Skeletal muscle satellite cell (primary cell): ENCODE results near the gene CDH23.

Experiments used
- H3K27me3 ChIP-seq: 2 replicates; pipeline ENCODE4 v1.7.0; 2013; ENCODE audit warnings: low read length; ENCODE audit not compliant: control insufficient read depth, insufficient read depth
- H3K36me3 ChIP-seq: 2 replicates; pipeline ENCODE4 v1.7.0; 2013; ENCODE audit warnings: mild to moderate bottlenecking, control low read depth, low read length; ENCODE audit not compliant: insufficient read depth
- H3K4me1 ChIP-seq: 2 replicates; pipeline ENCODE4 v1.7.0; 2013; ENCODE audit warnings: low read length; ENCODE audit not compliant: control insufficient read depth, insufficient read depth
- H3K4me2 ChIP-seq: 2 replicates; pipeline ENCODE4 v1.7.0; 2013; ENCODE audit warnings: mild to moderate bottlenecking, low read length
- H3K4me3 ChIP-seq: 2 replicates; pipeline ENCODE4 v1.7.0; 2013; ENCODE audit warnings: low read length
- H3K9ac ChIP-seq: 2 replicates; pipeline ENCODE4 v1.7.0; 2013; ENCODE audit warnings: mild to moderate bottlenecking, low read depth, low read length, moderate library complexity
- H3K9me3 ChIP-seq: replicated peaks from 2 replicates; pipeline ENCODE4 v1.7.0; 2013; ENCODE audit warnings: mild to moderate bottlenecking, control low read depth, low read length

The CDH23 gene

GRCh38 chr10:71661779-71662336, 265.1 kb downstream of the CDH23 start:
- Histone ChIP-seq H3K4me3 (no peak overlapping the region), H3K4me2 (no peak overlapping the region), H3K4me1 (no peaks in the 10 kb centered on the region), H3K9ac (no peak overlapping the region), H3K9me3 (no peaks in the 10 kb centered on the region), H3K27me3 (peaks cover 41% of the 10 kb centered on the region), H3K36me3 (no peaks in the 10 kb centered on the region)

GRCh38 chr10:71663311-71663710, 266.6 kb downstream of the CDH23 start:
- H3K4me3 ChIP-seq = no peak overlapping the region
- H3K27me3 ChIP-seq = peaks cover 49% of the 10 kb centered on the region

GRCh38 chr10:71664585-71664984, 267.9 kb downstream of the CDH23 start:
- Histone ChIP-seq H3K4me3 (no peak overlapping the region), H3K9me3 (no peaks in the 10 kb centered on the region), H3K9ac (no peak overlapping the region), H3K4me2 (no peak overlapping the region), H3K4me1 (no peaks in the 10 kb centered on the region), H3K27me3 (peaks cover 53% of the 10 kb centered on the region), H3K36me3 (no peaks in the 10 kb centered on the region)

More at GRCh38 chr10:71663311-71663710, 266.6 kb downstream of the CDH23 start:
- H3K9ac ChIP-seq = no peak overlapping the region
- no peaks in the 10 kb centered on the region for H3K9me3 ChIP-seq
- no peaks in the 10 kb centered on the region for H3K36me3 ChIP-seq
- H3K4me2 ChIP-seq = no peak overlapping the region
- no peaks in the 10 kb centered on the region for H3K4me1 ChIP-seq

- Histone ChIP-seq H3K27me3 (peaks cover 53% of the 10 kb centered on the region), H3K36me3 (no peaks in the 10 kb centered on the region)
Observed at GRCh38 chr10:71665456-71665855, 268.7 kb downstream of the CDH23 start.

GRCh38 chr10:71666639-71667386, 270.1 kb downstream of the CDH23 start:
- no peaks in the 10 kb centered on the region for H3K4me1 ChIP-seq
- no peaks in the 10 kb centered on the region for H3K9me3 ChIP-seq
- no peak overlapping the region for H3K4me3 ChIP-seq
- H3K27me3 ChIP-seq = peaks cover 53% of the 10 kb centered on the region
- no peak overlapping the region for H3K4me2 ChIP-seq
- H3K36me3 ChIP-seq = no peaks in the 10 kb centered on the region
- no peak overlapping the region for H3K9ac ChIP-seq

More at GRCh38 chr10:71665456-71665855, 268.7 kb downstream of the CDH23 start:
- Histone ChIP-seq H3K9me3 (no peaks in the 10 kb centered on the region), H3K4me2 (no peak overlapping the region), H3K4me1 (no peaks in the 10 kb centered on the region), H3K9ac (no peak overlapping the region), H3K4me3 (no peak overlapping the region)

- H3K4me1 ChIP-seq = no peaks in the 10 kb centered on the region
- H3K36me3 ChIP-seq = no peaks in the 10 kb centered on the region
- no peak overlapping the region for H3K4me3 ChIP-seq
- no peak overlapping the region for H3K4me2 ChIP-seq
- peaks cover 53% of the 10 kb centered on the region for H3K27me3 ChIP-seq
- H3K9me3 ChIP-seq = no peaks in the 10 kb centered on the region
- H3K9ac ChIP-seq = no peak overlapping the region
Observed at GRCh38 chr10:71667387-71667752, 270.6 kb downstream of the CDH23 start.

- Histone ChIP-seq H3K27me3 (peaks cover 53% of the 10 kb centered on the region), H3K4me2 (no peak overlapping the region), H3K9me3 (no peaks in the 10 kb centered on the region), H3K36me3 (no peaks in the 10 kb centered on the region), H3K4me3 (no peak overlapping the region), H3K9ac (no peak overlapping the region), H3K4me1 (no peaks in the 10 kb centered on the region)
Observed at GRCh38 chr10:71671994-71672946, 275.6 kb downstream of the CDH23 start.

GRCh38 chr10:71675295-71675970, 278.7 kb downstream of the CDH23 start:
- Histone ChIP-seq H3K36me3 (no peaks in the 10 kb centered on the region), H3K27me3 (peaks cover 51% of the 10 kb centered on the region), H3K4me2 (no peak overlapping the region), H3K4me3 (no peak overlapping the region), H3K9ac (no peak overlapping the region), H3K4me1 (no peaks in the 10 kb centered on the region), H3K9me3 (no peaks in the 10 kb centered on the region)

GRCh38 chr10:71677261-71677660, 280.5 kb downstream of the CDH23 start:
- Histone ChIP-seq H3K27me3 (peaks cover 55% of the 10 kb centered on the region), H3K4me1 (no peaks in the 10 kb centered on the region), H3K9me3 (no peaks in the 10 kb centered on the region), H3K36me3 (no peaks in the 10 kb centered on the region), H3K4me3 (no peak overlapping the region), H3K9ac (no peak overlapping the region), H3K4me2 (no peak overlapping the region)

- H3K9me3 ChIP-seq = no peaks in the 10 kb centered on the region
- no peak overlapping the region for H3K4me3 ChIP-seq
Observed at GRCh38 chr10:71678057-71678805, 281.5 kb downstream of the CDH23 start.

More at GRCh38 chr10:71678057-71678805, 281.5 kb downstream of the CDH23 start:
- Histone ChIP-seq H3K4me1 (no peaks in the 10 kb centered on the region), H3K4me2 (no peak overlapping the region), H3K36me3 (no peaks in the 10 kb centered on the region), H3K27me3 (peaks cover 56% of the 10 kb centered on the region), H3K9ac (no peak overlapping the region)
